Esophagus squamous epithelium (tissue), 4 donors: ENCODE data around the gene TTC28.

Experiments
- CTCF ChIP-seq, 6 experiments: fragments of 450-650 bp in 4 of 6; fragments of 200-600 bp in 2 of 6; sonication (generic) in 2 of 6; IDR thresholded peaks; one replicate each; pipeline ENCODE4 v1.5.1; 2016 to 2019; ENCODE audit warnings: antibody characterized with exemption in 6 of 6, mild to moderate bottlenecking in 4 of 6, moderate library complexity in 4 of 6
- POLR2A ChIP-seq, 4 donors: fragments of 450-650 bp; IDR thresholded peaks; one replicate each; pipeline ENCODE4 v1.6.1; 2017; ENCODE audit warnings: antibody characterized with exemption in 4 of 4, mild to moderate bottlenecking in 4 of 4, moderate library complexity in 3 of 4

GRCh38 chr22:28125799-28126198 is 553.8 kb downstream of the TTC28 start:
- TF ChIP-seq CTCF (IDR thresholded peaks at IDR 0.05) (no peak), POLR2A (IDR thresholded peaks at IDR 0.05) (no peak)
